Lower lobe of right lung (tissue), 2 donors: ENCODE results near the gene EXD1. TPM values are rescaled to one million over a fixed set of nuclear protein-coding genes. Genes with fewer than 3 reads are reported as not detected.

Experiments used
- ATAC-seq, 2 donors: fragments of 200-7000 bp; cut with Tn5 transposase; one replicate each; pipeline ENCODE4 v1.9.1; 2020 to 2022; ENCODE audit warnings: mild to moderate bottlenecking in 2 of 2, moderate library complexity in 2 of 2
- DNase-seq: peaks from one replicate; pipeline ENCODE4 v3.0.0-alpha.2; 2020
- H3K27ac ChIP-seq: fragments of 200-600 bp; one replicate; pipeline ENCODE4 v1.8.0; 2022
- H3K27me3 ChIP-seq: fragments of 200-600 bp; one replicate; pipeline ENCODE4 v1.8.0; 2022; ENCODE audit warnings: low read depth
- H3K36me3 ChIP-seq: fragments of 200-600 bp; one replicate; pipeline ENCODE4 v1.8.0; 2022; ENCODE audit warnings: mild to moderate bottlenecking
- H3K4me1 ChIP-seq: fragments of 200-600 bp; one replicate; pipeline ENCODE4 v1.8.0; 2022
- H3K4me3 ChIP-seq: fragments of 200-600 bp; one replicate; pipeline ENCODE4 v1.8.0; 2022; ENCODE audit warnings: mild to moderate bottlenecking
- H3K9me3 ChIP-seq: fragments of 200-600 bp; one replicate; pipeline ENCODE4 v1.8.0; 2022
- CTCF ChIP-seq: fragments of 200-600 bp; IDR thresholded peaks from one replicate; pipeline ENCODE4 v1.8.0; 2022; ENCODE audit warnings: antibody characterized with exemption, mild to moderate bottlenecking
- intact Hi-C: fragments of 100-400 bp; cut with DNase I; formaldehyde crosslinking; loops from one replicate; pipeline ENCODE4 v1.11.0; 2022
- total RNA-seq: library from RNA; stranded (reverse); fragmentation: NEBNext Ultra II Directional; extraction: Animal tissue kit (Norgen Biotek cat#: 25700); gene quantifications from one replicate; pipeline ENCODE4 v1.2.1, GENCODE V29; 2021
- donor health status: DM: no; HTN: yes; CAD: no; lungs with severe emphysema.

The EXD1 gene
- total RNA-seq, 1 donor from 2014 or later: not detected

DNA sequence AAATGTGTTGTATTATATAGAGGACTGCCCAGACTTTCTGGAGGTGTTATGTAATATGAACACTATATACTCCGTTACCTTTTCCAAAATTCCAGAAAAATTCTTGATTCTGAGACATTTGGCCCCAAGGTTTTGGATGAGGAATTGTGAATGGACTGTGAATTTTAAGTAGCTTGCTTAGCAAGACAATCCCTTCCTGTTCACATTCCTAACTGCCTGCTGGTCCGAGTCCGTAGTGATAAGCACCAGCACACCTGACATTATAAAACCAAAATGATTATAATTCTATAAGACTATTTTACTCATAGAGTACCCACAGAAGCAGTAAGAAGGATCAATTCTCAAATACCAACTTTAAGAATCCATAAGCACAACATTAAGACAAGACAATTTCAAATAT is 11.2 kb downstream of the EXD1 start:
- H3K9me3 ChIP-seq: no peaks in the 10 kb centered on the region
- no peak overlapping the region for H3K4me3 ChIP-seq
- TF ChIP-seq CTCF: no peak
- peaks cover 16% of the 10 kb centered on the region for H3K27me3 ChIP-seq
- H3K27ac ChIP-seq: no peak overlapping the region
- H3K4me1 ChIP-seq: no peaks in the 10 kb centered on the region
- intact Hi-C loops: no loop called here
- H3K36me3 ChIP-seq: no peaks in the 10 kb centered on the region
- ATAC-seq (no peak), DNase-seq (no peak)

- no peak for ATAC-seq
- Histone ChIP-seq H3K36me3 (no peaks in the 10 kb centered on the region), H3K4me3 (no peak overlapping the region), H3K9me3 (no peaks in the 10 kb centered on the region), H3K27me3 (peaks cover 16% of the 10 kb centered on the region), H3K4me1 (no peaks in the 10 kb centered on the region), H3K27ac (no peak overlapping the region)
- DNase-seq: no peak
- TF ChIP-seq CTCF: no peak
- intact Hi-C loops: no loop called here
Observed at GRCh38 chr15:41218851-41219250, 11.7 kb downstream of the EXD1 start.

GRCh38 chr15:41215708-41216107 is 14.8 kb downstream of the EXD1 start:
- intact Hi-C loops: no loop called here
- H3K4me3 ChIP-seq: no peak overlapping the region
- no peak overlapping the region for H3K27ac ChIP-seq
- no peaks in the 10 kb centered on the region for H3K4me1 ChIP-seq
- TF ChIP-seq CTCF: no peak
- ATAC-seq: peak; percentile 23 to 61
- DNase-seq: no peak
- no peaks in the 10 kb centered on the region for H3K9me3 ChIP-seq
- H3K27me3 ChIP-seq: peaks cover 6% of the 10 kb centered on the region
- no peaks in the 10 kb centered on the region for H3K36me3 ChIP-seq

- no peaks in the 10 kb centered on the region for H3K4me1 ChIP-seq
- H3K27me3 ChIP-seq: no peaks in the 10 kb centered on the region
- DNase-seq: no peak
- no peak for TF ChIP-seq CTCF
- H3K27ac ChIP-seq: no peak overlapping the region
- no peaks in the 10 kb centered on the region for H3K36me3 ChIP-seq
- H3K9me3 ChIP-seq: no peaks in the 10 kb centered on the region
- H3K4me3 ChIP-seq: no peak overlapping the region
- intact Hi-C loops: no loop called here
- no peak for ATAC-seq
Observed at GRCh38 chr15:41207687-41208448, 22.7 kb downstream of the EXD1 start.

GRCh38 chr15:41205315-41205714 is 25.2 kb downstream of the EXD1 start:
- no peaks in the 10 kb centered on the region for H3K27me3 ChIP-seq
- H3K4me1 ChIP-seq: no peaks in the 10 kb centered on the region
- no peaks in the 10 kb centered on the region for H3K9me3 ChIP-seq
- TF ChIP-seq CTCF: no peak
- H3K36me3 ChIP-seq: no peaks in the 10 kb centered on the region
- intact Hi-C loops: no loop called here
- DNase-seq (no peak), ATAC-seq (no peak)
- H3K4me3 ChIP-seq: no peak overlapping the region
- no peak overlapping the region for H3K27ac ChIP-seq
